Epithelial cell of proximal tubule (primary cell): Measurements from ENCODE around the gene NR2F1-AS1. TPM values are rescaled to one million over a fixed set of nuclear protein-coding genes. Genes with fewer than 3 reads are reported as not detected.

Experiments
- total RNA-seq: library from RNA; depleted of rRNA; stranded (reverse); fragments of >200 nt; gene quantifications from 2 replicates; pipeline ENCODE4 v1.2.3, GENCODE V29; 2015

Gene NR2F1-AS1
- total RNA-seq, 1 donor from 2014 or later = 1.6 TPM

Other genes starting within 250 kb of the NR2F1-AS1 start
- gene NR2F1, start 2.0 kb upstream of the NR2F1-AS1 start, total RNA-seq = 12.6 and 14.8 TPM in 2 replicates
- 0.07 and 0.12 TPM in 2 replicates for gene POU5F2, start 160.4 kb upstream of the NR2F1-AS1 start, total RNA-seq